GM21723 (cell line): ENCODE data around the gene PSMB9.

Experiments
- ATAC-seq: cut with Tn5 transposase; IDR thresholded peaks from one replicate; pipeline ENCODE4 v1.9.1; 2021; ENCODE audit warnings: mild to moderate bottlenecking, moderate library complexity; ENCODE audit not compliant: unreplicated experiment

Gene PSMB9

GRCh38 chr6:32839356-32839755 is 14.6 kb upstream of the PSMB9 start:
- no peak for ATAC-seq

- no peak for ATAC-seq
Measured at GRCh38 chr6:32840604-32841246, 13.3 kb upstream of the PSMB9 start.

GRCh38 chr6:32842021-32842650 is 11.9 kb upstream of the PSMB9 start:
- no peak for ATAC-seq

GRCh38 chr6:32842690-32843089 is 11.3 kb upstream of the PSMB9 start:
- ATAC-seq: no peak

GRCh38 chr6:32843331-32843978 is 10.5 kb upstream of the PSMB9 start:
- no peak for ATAC-seq

GRCh38 chr6:32843979-32844838 is 9.8 kb upstream of the PSMB9 start, which contains the start of gene PSMB8:
Gene PSMB8, minus strand, starts transcription at chr6:32844047. Its CDS starts 51 bp downstream, at chr6:32843996.
- ATAC-seq: peak; percentile 61

GRCh38 chr6:32844839-32845383 is 9.1 kb upstream of the PSMB9 start:
- ATAC-seq: no peak

GRCh38 chr6:32845384-32845884 is 8.6 kb upstream of the PSMB9 start:
- ATAC-seq: no peak

- ATAC-seq: no peak
Measured at GRCh38 chr6:32847004-32847403, 7.0 kb upstream of the PSMB9 start.

- ATAC-seq: no peak
Measured at GRCh38 chr6:32847795-32848194, 6.2 kb upstream of the PSMB9 start.

- no peak for ATAC-seq
Measured at GRCh38 chr6:32849126-32849525, 4.9 kb upstream of the PSMB9 start.

GRCh38 chr6:32851025-32851424 is 3.0 kb upstream of the PSMB9 start:
- ATAC-seq: no peak

GRCh38 chr6:32852018-32852843 is 1.8 kb upstream of the PSMB9 start:
- ATAC-seq: no peak

- ATAC-seq: peak; percentile 35
Measured at GRCh38 chr6:32852844-32853540, 1.0 kb upstream of the PSMB9 start.

- ATAC-seq: peak; percentile 25
Measured at GRCh38 chr6:32854376-32855178, 585 bp downstream of the PSMB9 start.

GRCh38 chr6:32855467-32856174 is 1.6 kb downstream of the PSMB9 start:
- ATAC-seq: no peak

- no peak for ATAC-seq
Measured at GRCh38 chr6:32857156-32857891, 3.3 kb downstream of the PSMB9 start.
